ENCODE measurements around the gene EIF4E2. TPM values are rescaled to one million over a fixed set of nuclear protein-coding genes. Genes with fewer than 3 reads are reported as not detected.

EIF4E2 gene
- total and polyA plus RNA-seq, 2 of the 13 experiments (the other 11 are each of a cell fraction or from before 2014, with no cell fraction given): 25.0 to 101 TPM

DNA sequence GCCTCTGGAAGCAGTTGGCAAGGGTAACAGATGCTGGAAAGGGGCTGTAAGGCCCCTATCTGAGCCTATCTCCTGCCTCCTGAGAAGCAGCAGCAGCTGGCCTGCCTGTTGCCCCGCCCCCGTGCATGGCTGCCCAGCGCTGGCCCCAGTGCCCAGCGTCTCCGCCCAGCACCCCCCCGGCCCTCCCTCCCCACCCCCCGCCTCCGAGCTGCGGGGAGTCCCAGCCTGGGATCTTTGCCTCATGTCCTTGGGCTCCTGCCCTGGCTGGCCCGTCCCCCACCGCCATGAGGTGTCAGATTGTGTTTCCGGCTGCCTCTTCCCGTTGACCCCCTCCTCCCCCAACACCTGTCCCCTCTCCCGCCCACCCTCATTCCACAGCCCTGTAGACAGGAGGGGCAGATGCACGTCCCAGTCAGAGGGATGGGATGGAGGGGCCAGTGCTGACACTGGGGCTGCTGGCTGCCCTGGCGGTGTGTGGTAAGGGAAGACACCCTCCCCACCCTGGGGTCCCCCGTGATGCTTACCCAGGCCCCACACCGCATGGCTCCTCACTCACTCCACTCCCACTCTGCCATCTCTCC, 24.6 kb upstream of the EIF4E2 start, which contains the start of gene CHRND (continued):
- TF ChIP-seq PATZ1 (CRISPR knock-in tag; IDR thresholded peaks at IDR 0.05) (peak; percentile 59), NR2F6 (IDR thresholded peaks at IDR 0.05) (no peak), NR2F6 (CRISPR knock-in tag; IDR thresholded peaks at IDR 0.05) (peak; percentile 19; the same call in 1 of the 2 replicates), ZNF670 (CRISPR knock-in tag; IDR thresholded peaks at IDR 0.05; ENCODE audit: borderline replicate concordance) (0 out of 2 replicates have a peak, but pooled peaks have one; percentile 46)

GRCh38 chr2:232526372-232526941, 24.0 kb upstream of the EIF4E2 start:
- no peak for FAIRE-seq
- no peak for TF ChIP-seq ZNF468 (CRISPR knock-in tag; IDR thresholded peaks at IDR 0.05)
- TF ChIP-seq ZFP91 (CRISPR knock-in tag; IDR thresholded peaks at IDR 0.05; ENCODE audit: borderline replicate concordance): peak; percentile 20; the same call in 1 of the 2 replicates
- TF ChIP-seq HNF4G (IDR thresholded peaks at IDR 0.05; ENCODE audit: borderline replicate concordance, low read depth, low read length): no peak
- 0 out of 2 replicates have a peak, but pooled peaks have one; percentile 47 for TF ChIP-seq HNF4G (CRISPR knock-in tag; IDR thresholded peaks at IDR 0.05; ENCODE audit: borderline replicate concordance, low read depth)
- no peak for TF ChIP-seq NONO (IDR thresholded peaks at IDR 0.05)
- TF ChIP-seq NONO (CRISPR knock-in tag; conservative IDR thresholded peaks at IDR 0.05): 0 out of 2 replicates have a peak, but pooled peaks have one; percentile 35
- 0 out of 2 replicates have a peak, but pooled peaks have one; percentile 22 for TF ChIP-seq ZNF350 (CRISPR knock-in tag; IDR thresholded peaks at IDR 0.05; ENCODE audit: borderline replicate concordance, low read depth)
- TF ChIP-seq POGZ (CRISPR knock-in tag; IDR thresholded peaks at IDR 0.05): no peak
- TF ChIP-seq, protein P1, sequence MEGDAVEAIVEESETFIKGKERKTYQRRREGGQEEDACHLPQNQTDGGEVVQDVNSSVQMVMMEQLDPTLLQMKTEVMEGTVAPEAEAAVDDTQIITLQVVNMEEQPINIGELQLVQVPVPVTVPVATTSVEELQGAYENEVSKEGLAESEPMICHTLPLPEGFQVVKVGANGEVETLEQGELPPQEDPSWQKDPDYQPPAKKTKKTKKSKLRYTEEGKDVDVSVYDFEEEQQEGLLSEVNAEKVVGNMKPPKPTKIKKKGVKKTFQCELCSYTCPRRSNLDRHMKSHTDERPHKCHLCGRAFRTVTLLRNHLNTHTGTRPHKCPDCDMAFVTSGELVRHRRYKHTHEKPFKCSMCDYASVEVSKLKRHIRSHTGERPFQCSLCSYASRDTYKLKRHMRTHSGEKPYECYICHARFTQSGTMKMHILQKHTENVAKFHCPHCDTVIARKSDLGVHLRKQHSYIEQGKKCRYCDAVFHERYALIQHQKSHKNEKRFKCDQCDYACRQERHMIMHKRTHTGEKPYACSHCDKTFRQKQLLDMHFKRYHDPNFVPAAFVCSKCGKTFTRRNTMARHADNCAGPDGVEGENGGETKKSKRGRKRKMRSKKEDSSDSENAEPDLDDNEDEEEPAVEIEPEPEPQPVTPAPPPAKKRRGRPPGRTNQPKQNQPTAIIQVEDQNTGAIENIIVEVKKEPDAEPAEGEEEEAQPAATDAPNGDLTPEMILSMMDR (CRISPR knock-in tag; IDR thresholded peaks at IDR 0.05): 0 out of 2 replicates have a peak, but pooled peaks have one; percentile 4
- TF ChIP-seq SMARCC2 (IDR thresholded peaks at IDR 0.05): no peak
- no peak for TF ChIP-seq ZNF331 (CRISPR knock-in tag; IDR thresholded peaks at IDR 0.05)
- 0 out of 2 replicates have a peak, but pooled peaks have one; percentile 50 for TF ChIP-seq HNRNPL (IDR thresholded peaks at IDR 0.05; ENCODE audit: low read depth, low read length)

More at GRCh38 chr2:232526372-232526941, 24.0 kb upstream of the EIF4E2 start:
- peak overlapping the region; percentile 46 for H3K4me2 ChIP-seq (ENCODE audit: low read depth, low read length)
- no peak overlapping the region for H3K27ac ChIP-seq (ENCODE audit: extremely low read length, insufficient read depth, low read length)
- intact Hi-C loops (cut with micrococcal nuclease; ENCODE audit: unreplicated experiment): loop anchor here (10.0 kb wide), 1 partner anchor 622 kb away; no protein-coding TSS in a partner anchor
- H4K20me1 ChIP-seq (ENCODE audit: insufficient read depth, low read length): no peaks in the 10 kb centered on the region
- in situ Hi-C loops (cut with HindIII; ENCODE audit: extremely low pct_ligation_motif_present, low pct_unique_long_range_greater_than_20kb): no loop called here
- WGBS (ENCODE audit: low lambda C conversion rate): 14% methylated on average over 11 of the region's 13 CpGs
- H2AFZ ChIP-seq (ENCODE audit: low read length): no peak overlapping the region
- peaks cover 37% of the 10 kb centered on the region for H3K4me1 ChIP-seq (ENCODE audit: insufficient read depth, low read length)
- CTCF ChIA-PET (ENCODE audit: low intra/inter-chr PET ratio, low total read pairs): no interaction called here
- no peak for DNase-seq (ENCODE audit: low spot score)
- H3K9ac ChIP-seq (ENCODE audit: insufficient read depth, low read depth, low read length): no peak overlapping the region
- POLR2A ChIA-PET: interaction anchor here (1.6 kb wide), 1 partner anchor 24 kb away, joined by 3 read pairs; the partner anchor contains the start of genes EIF4E2 and TIGD1
- no TSS peak for BruUV-seq (replicated peaks)
- H3K36me3 ChIP-seq (replicated peaks in 1 of 2; ENCODE audit: control insufficient read depth in 1 of 2, insufficient read depth in 2 of 2, low read length in 2 of 2): no peaks in the 10 kb centered on the region
- no peaks in the 10 kb centered on the region for H3K9me3 ChIP-seq (ENCODE audit: low read length)
- no peaks in the 10 kb centered on the region for H3K79me2 ChIP-seq (ENCODE audit: insufficient read depth, low read length)
- peak; percentile 3; the same call in 1 of the 3 replicates for ATAC-seq
- peaks cover 31 to 88% of the 10 kb centered on the region in 2 experiments; a peak in 4 of 5 replicates for H3K27me3 ChIP-seq (ENCODE audit: control insufficient read depth in 1 of 2, insufficient read depth in 2 of 2, low read length in 2 of 2)
- peak overlapping the region in 1 of 3 experiments; percentile 58; a peak in 1 of 6 replicates for H3K4me3 ChIP-seq (replicated peaks in 1 of 3; ENCODE audit: insufficient read depth in 1 of 3, low read depth in 2 of 3, low read length in 3 of 3)

Measured in HepG2 (cell line).